Measurements from ENCODE around the gene VSIG4. TPM values are rescaled to one million over a fixed set of nuclear protein-coding genes. Genes with fewer than 3 reads are reported as not detected.

Gene VSIG4
- polyA plus RNA-seq, 3 donors: 4.6 to 6.4 (median 6.0) TPM

GRCh38 chrX:66012094-66012534, 27.8 kb downstream of the VSIG4 start:
- DNase-seq (ENCODE audit: low read depth in 3 of 3, low spot score in 2 of 3): no peak

DNA sequence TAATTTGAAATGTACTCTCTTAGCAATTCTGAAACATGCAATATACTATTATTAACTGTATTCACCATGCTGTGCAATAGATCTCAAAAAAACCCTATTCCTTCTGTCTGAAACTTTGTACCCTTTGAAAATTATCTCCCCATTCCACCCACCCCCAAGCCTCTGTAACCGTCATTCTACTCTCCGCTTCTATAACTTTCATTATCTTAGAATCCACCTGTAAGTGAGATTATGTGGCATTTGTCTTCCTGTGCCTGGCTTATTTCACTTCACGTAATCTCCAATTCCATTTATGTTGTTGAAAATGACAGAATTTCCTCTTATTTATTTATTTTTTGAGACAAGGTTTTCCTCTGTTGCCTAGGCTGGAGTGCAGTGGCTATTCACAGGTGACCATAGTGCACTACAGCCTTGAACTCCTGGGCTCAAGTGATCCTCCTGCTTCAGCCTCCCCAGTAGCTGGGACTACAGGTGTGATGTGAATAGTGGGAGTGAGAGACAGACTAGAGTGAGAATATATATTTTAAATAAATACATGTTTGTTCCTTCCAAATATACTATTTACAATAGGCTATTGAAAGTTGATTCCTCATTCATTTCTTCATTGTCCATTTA, 30.5 kb downstream of the VSIG4 start:
- no peak for DNase-seq (ENCODE audit: low read depth in 3 of 3, low spot score in 2 of 3)

DNA sequence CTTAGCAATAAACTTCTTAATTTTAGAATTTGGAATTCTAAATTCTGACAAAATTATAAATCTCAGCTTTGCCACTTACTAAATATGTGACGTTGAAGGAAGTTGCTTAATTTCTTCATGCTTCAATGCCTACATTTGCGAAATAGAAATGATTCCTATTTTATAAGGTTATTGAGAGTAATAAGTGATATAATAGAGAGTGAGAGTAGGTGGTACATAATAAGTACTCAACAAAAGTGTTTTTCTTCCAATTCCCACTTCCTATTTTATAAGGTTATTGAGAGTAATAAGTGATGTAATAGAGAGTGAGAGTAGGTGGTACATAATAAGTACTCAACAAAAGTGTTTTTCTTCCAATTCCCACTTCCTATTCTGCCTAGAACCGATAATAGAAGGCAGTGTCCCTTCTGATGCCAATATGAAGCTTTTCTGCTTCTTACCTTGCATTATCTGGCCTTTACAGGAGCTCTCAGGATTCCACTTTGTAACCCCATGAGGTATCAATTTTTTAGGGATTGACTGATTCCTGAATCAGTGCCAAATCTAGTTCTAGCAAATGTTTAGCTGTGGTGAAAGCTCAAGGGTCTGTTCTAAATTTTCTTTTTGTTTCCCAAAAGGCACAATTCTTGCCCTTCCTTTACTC, 31.4 kb downstream of the VSIG4 start:
- DNase-seq (ENCODE audit: low read depth in 3 of 3, low spot score in 2 of 3): no peak

- no peak for DNase-seq (ENCODE audit: low read depth in 3 of 3, low spot score in 2 of 3)
These were observed 32.0 kb downstream of the VSIG4 start for GRCh38 chrX:66007851-66008250.

DNA sequence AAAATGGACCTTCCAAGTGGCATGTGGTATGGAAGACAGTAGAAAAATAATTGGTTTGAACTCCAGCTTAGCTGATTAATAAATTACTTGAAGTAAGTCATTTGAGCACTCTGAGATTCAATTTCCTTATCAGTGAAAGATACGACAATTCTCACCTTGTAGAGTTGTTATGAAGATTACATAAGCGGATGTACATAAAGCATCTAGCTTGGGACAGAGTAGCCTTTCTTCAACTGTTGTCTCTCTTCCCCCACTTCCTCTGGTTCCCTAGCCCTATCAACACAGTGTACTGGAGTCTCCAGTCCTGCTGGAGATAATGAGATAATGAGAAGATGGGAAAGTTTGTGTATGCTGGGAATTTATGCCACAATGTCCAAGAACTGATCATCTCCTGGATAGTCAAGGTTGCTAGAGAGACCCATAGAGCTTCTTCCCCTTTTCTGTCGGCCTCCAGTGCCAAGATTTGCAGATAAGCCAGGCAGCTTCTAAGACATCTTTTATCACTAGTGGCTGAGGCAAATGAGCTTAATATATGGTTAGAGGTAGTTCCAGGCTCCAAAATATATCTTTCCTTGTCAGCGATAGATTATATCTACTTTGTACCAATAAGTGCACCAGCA, 33.9 kb downstream of the VSIG4 start:
- DNase-seq (ENCODE audit: low read depth in 3 of 3, low spot score in 2 of 3): no peak

GRCh38 chrX:66004928-66005829, 34.7 kb downstream of the VSIG4 start:
- DNase-seq (ENCODE audit: low read depth in 3 of 3, low spot score in 2 of 3): no peak

DNA sequence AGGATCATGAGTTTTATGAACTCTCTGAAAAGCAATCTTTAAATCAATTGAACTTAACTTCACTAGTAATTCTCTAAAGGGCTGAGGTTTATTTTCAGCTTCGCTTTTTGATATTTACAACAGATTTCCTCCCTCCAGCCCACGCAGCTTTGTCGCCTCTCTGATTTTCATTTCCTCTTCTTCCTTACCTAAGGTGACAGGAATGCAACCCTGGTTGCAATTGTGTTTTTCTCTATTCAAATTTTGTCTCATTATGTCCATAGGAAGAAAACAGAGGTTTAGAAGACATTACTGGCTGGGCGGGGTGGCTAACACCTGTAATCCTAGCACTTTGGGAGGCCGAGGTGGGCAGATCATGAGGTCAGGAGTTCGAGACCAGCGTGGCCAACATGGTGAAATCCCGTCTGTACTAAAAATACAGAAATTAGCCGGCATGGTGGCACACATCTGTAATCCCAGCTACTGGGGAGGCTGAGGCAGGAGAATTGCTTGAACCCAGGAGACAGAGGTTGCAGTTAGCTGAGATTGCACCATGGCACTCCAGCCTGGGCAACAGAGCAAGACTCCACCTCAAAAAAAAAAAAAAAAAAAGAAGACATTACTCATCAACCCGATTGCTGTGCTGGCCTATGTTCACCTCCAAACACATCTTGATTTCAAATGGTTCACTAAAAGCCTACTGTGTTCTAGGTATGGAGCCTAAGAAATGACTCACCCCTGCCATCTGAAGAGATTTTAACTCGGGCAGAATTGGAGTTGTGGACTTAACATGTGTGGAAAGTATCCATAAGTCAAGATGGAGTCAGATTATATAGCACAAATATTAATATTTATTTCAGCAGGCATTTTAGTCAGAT, 36.8 kb downstream of the VSIG4 start:
- DNase-seq (ENCODE audit: low read depth in 3 of 3, low spot score in 2 of 3): no peak

GRCh38 chrX:66001596-66001995, 38.3 kb downstream of the VSIG4 start:
- no peak for DNase-seq (ENCODE audit: low read depth in 3 of 3, low spot score in 2 of 3)

- no peak for DNase-seq (ENCODE audit: low read depth in 3 of 3, low spot score in 2 of 3)
These were observed 39.1 kb downstream of the VSIG4 start for GRCh38 chrX:66000628-66001272.

DNA sequence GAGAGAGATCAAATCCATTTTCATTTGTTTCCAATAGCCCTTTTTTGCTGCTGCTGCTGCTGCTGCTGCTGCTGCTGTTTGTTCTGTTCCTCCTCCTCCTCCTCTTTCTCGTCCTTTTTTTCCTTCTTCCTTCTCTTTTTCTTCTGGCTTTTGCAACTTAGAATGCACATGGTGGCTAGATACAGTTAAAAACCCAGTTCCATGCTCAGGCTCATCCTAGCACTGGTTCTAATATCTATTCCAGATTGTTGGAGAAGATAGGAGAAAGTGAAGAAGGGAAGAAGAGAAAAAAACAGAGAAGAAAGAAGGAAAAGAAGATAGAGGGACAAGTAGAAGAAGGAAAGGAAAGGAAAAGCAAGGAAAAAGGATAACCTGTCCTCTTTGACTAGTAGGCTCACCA, 39.7 kb downstream of the VSIG4 start:
- no peak for DNase-seq (ENCODE audit: low read depth in 3 of 3, low spot score in 2 of 3)

DNA sequence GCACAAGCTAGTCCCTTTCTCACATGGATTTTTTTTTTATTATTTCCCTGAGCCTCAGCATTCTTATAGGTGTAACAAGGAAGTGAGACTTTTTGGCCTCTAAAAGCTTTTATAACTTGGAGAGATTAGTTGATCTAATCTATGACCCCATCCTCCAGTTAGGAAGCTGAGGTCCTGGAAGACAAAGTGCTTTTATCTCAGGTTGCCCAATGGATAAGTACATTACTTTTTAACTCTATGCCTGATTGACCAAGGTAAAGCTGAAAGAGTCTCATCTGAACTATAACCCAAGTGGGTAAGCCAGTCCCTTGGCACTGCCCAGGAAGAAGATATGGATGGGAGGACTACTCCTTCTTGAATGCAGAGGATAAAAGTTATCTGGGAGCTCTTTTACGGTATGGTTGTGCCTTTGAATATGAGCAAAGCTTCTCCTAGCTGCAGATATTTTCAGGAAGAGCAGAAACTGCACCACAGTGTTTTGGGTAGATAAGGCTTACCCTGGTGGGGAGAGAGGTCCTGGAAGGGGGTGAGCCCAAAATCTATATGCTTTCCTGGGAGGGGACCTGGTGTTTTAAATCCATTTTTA, 40.2 kb downstream of the VSIG4 start:
- no peak for DNase-seq (ENCODE audit: low read depth in 3 of 3, low spot score in 2 of 3)

DNA sequence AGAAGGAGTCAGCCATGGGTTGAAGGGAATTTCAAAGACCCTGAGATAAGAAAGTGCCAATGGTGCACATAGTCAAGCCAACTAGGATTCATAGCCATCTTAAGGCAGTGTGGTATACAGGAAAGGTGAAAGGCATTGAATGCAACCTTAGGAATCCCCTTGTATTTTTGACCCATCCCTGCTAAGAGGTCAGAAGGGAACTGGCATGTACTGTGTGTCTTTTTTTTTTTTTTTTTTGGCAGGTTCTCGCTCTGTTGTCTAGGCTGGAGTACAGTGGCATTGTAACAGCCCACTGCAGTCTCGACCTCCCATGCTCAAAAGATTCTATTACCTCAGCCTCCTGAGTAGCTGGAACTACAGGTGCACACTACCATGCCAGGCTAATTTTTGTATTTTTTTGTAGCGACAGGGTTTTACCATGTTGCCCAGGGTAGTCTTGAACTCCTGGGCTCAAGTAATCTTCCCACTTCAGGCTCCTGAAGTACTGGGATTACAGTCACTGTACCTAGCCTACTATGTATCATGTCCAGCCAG, 40.8 kb downstream of the VSIG4 start:
- no peak for DNase-seq (ENCODE audit: low read depth in 3 of 3, low spot score in 2 of 3)

DNA sequence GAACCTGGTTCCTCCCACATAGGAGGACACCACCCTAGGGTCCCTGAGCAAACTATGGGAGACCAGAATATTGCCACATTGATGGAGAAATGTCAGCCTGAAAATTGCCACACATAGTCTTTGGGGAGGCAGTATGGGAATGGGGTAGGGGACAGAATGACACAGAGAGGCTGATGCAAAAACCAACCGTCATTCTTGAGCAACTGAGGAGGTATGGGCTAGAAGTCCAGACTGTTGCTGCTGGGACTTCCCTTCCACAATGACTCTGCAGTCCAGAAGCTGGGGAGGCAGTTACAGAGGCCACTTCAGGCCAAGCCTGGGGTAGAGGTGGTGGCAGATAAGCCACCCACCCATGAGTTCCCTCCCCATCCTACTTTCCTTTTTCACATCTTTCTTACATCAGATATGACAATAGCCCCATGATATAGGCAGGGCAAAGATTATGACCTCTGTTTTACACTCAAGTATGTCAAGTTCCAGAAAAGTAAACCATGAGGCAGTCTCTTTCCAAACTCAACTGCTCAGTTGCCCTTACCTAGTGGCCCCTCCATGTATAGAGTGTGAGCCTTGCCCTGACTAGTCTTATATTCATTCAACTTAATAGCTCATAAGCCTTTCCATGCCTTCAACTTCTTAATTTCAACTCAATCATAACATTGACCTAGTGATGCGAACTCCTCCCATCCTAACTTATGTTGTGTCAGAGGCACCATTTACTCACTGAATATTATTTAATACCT, 41.7 kb downstream of the VSIG4 start:
- DNase-seq (ENCODE audit: low read depth in 3 of 3, low spot score in 2 of 3): no peak

- no peak for DNase-seq (ENCODE audit: low read depth in 3 of 3, low spot score in 2 of 3)
These were observed 45.1 kb downstream of the VSIG4 start for GRCh38 chrX:65994519-65995506.

DNA sequence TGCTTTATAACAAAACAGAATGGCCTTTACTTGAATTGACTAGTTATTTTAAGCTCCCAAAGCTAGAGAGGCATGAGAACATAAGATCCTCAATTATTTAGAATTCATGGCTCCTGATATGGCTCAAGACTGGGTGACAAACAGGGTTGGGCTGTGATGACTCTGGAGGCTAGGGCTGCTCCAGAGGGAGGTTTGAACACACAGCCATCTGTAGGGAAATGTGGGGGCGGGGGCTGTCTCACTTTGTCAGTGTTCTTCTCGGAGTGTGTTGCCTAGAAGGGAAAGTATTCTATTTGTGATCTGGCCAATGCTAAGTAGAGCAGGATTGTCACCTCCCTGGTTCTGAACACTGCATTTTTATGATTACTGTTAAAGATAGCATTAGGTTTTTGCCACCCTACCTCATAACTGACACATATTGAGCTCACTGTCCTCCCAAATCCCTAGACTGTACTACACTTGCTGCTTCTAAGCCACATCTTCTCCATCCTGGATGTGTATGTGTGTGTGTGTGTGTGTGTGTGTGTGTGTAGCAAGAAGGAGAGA, 45.9 kb downstream of the VSIG4 start:
- DNase-seq (ENCODE audit: low read depth in 3 of 3, low spot score in 2 of 3): no peak

- no peak for DNase-seq (ENCODE audit: low read depth in 3 of 3, low spot score in 2 of 3)
These were observed 46.5 kb downstream of the VSIG4 start for GRCh38 chrX:65993332-65993731.

- no peak for DNase-seq (ENCODE audit: low read depth in 3 of 3, low spot score in 2 of 3)
These were observed 49.2 kb downstream of the VSIG4 start for GRCh38 chrX:65990702-65991101.
